ENCODE measurements around the gene RABGAP1L.

Gene RABGAP1L

DNA sequence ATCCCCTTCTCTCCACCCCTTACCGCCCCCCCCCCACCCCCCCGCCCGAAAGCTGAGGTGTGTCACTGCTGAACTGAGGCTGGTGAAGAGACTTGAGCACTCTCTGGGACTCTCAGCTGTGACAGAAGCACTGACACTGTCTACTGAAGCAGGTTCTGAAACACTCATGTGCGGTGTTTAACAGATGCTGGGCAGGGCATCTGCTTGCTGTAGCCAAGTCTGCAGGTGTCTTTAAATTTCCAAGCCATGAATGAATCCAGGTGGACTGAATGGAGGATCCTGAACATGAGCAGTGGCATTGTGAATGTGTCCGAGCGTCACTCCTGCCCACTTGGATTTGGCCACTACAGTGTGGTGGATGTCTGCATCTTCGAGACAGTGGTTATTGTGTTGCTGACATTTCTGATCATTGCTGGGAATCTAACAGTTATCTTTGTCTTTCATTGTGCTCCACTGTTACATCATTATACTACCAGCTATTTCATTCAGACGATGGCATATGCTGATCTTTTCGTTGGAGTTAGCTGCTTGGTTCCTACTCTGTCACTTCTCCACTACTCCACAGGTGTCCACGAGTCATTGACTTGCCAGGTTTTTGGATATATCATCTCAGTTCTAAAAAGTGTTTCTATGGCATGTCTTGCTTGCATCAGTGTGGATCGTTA, 288.7 kb downstream of the RABGAP1L start, which contains the start of gene GPR52:
TSS of gene GPR52 (plus strand) at position 99 of the 665 bp plus-strand sequence. CDS start at position 247, 148 bp downstream.
- Histone ChIP-seq H3K27ac (ENCODE audit: insufficient read depth, low read length, poor library complexity, severe bottlenecking) (no peak within 1 kb of the TSS), H3K36me3 (ENCODE audit: control insufficient read depth, insufficient read depth, low read length) (no peaks in the 10 kb centered on the region)

DNA sequence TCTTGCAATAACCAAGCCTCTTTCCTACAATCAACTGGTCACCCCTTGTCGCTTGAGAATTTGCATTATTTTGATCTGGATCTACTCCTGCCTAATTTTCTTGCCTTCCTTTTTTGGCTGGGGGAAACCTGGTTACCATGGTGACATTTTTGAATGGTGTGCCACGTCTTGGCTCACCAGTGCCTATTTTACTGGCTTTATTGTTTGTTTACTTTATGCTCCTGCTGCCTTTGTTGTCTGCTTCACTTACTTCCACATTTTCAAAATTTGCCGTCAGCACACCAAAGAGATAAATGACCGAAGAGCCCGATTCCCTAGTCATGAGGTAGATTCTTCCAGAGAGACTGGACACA, 289.2 kb downstream of the RABGAP1L start:
- Histone ChIP-seq H3K4me1 (ENCODE audit: control insufficient read depth, insufficient read depth, low read length, poor library complexity, severe bottlenecking) (no peaks in the 10 kb centered on the region), H3K27ac (ENCODE audit: insufficient read depth, low read length, poor library complexity, severe bottlenecking) (no peak overlapping the region), H3K9me3 (ENCODE audit: control insufficient read depth, low read length) (no peaks in the 10 kb centered on the region), H3K4me3 (ENCODE audit: insufficient read depth, low read depth, low read length, poor library complexity, severe bottlenecking) (no peak overlapping the region), H3K36me3 (ENCODE audit: control insufficient read depth, insufficient read depth, low read length) (no peaks in the 10 kb centered on the region), H3K27me3 (replicated peaks; ENCODE audit: control insufficient read depth, insufficient read depth, low read length, poor library complexity, severe bottlenecking) (no peaks in the 10 kb centered on the region)
- no peak for DNase-seq

More for the DNA sequence above, 288.7 kb downstream of the RABGAP1L start, which contains the start of gene GPR52:
- Histone ChIP-seq H3K4me3 (ENCODE audit: insufficient read depth, low read depth, low read length, poor library complexity, severe bottlenecking) (no peak within 1 kb of the TSS), H3K9me3 (ENCODE audit: control insufficient read depth, low read length) (no peaks in the 10 kb centered on the region), H3K4me1 (ENCODE audit: control insufficient read depth, insufficient read depth, low read length, poor library complexity, severe bottlenecking) (no peaks in the 10 kb centered on the region), H3K27me3 (replicated peaks; ENCODE audit: control insufficient read depth, insufficient read depth, low read length, poor library complexity, severe bottlenecking) (no peaks in the 10 kb centered on the region)
- DNase-seq = no peak

DNA sequence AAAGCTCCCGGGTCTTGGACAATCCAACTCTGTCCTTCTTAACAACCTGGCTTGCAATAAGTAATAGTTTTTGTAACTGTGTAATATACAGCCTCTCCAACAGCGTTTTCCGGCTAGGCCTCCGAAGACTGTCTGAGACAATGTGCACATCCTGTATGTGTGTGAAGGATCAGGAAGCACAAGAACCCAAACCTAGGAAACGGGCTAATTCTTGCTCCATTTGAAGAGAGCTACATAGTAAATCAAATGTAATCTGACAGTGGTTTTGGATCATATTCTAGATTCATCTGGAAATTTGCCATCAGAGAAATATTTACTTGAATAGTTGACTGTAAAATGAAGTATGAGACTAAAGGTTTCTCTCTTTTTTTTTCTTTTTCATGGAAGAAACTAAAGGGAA, 289.7 kb downstream of the RABGAP1L start:
- H3K9me3 ChIP-seq (ENCODE audit: control insufficient read depth, low read length) = no peaks in the 10 kb centered on the region
- H3K36me3 ChIP-seq (ENCODE audit: control insufficient read depth, insufficient read depth, low read length) = no peaks in the 10 kb centered on the region
- no peak overlapping the region for H3K27ac ChIP-seq (ENCODE audit: insufficient read depth, low read length, poor library complexity, severe bottlenecking)
- no peaks in the 10 kb centered on the region for H3K27me3 ChIP-seq (replicated peaks; ENCODE audit: control insufficient read depth, insufficient read depth, low read length, poor library complexity, severe bottlenecking)
- H3K4me1 ChIP-seq (ENCODE audit: control insufficient read depth, insufficient read depth, low read length, poor library complexity, severe bottlenecking) = no peaks in the 10 kb centered on the region
- DNase-seq = no peak
- no peak overlapping the region for H3K4me3 ChIP-seq (ENCODE audit: insufficient read depth, low read depth, low read length, poor library complexity, severe bottlenecking)

DNA sequence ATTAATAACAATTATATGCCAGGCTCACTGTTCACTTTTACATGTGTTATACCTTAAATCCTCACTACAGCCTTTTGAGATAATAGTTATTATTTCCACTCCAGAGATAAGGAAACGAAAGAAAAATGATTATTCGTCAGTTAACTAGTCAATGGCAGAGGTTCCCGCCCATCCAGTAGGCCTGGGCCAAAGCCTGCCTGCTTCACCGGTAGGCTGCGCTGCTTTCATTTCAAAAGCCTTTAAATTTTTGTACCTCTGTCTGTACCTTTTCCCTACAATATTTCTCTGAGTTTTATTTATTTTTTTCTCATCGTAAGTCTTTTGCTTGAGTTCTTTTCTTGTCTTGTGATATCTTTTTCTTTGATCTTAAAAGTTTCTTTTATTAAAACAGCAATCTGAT, 292.1 kb downstream of the RABGAP1L start:
- no peak overlapping the region for H3K27ac ChIP-seq (ENCODE audit: insufficient read depth, low read length, poor library complexity, severe bottlenecking)
- H3K27me3 ChIP-seq (replicated peaks; ENCODE audit: control insufficient read depth, insufficient read depth, low read length, poor library complexity, severe bottlenecking) = no peaks in the 10 kb centered on the region
- H3K4me3 ChIP-seq (ENCODE audit: insufficient read depth, low read depth, low read length, poor library complexity, severe bottlenecking) = no peak overlapping the region
- DNase-seq = no peak
- H3K4me1 ChIP-seq (ENCODE audit: control insufficient read depth, insufficient read depth, low read length, poor library complexity, severe bottlenecking) = no peaks in the 10 kb centered on the region
- no peaks in the 10 kb centered on the region for H3K36me3 ChIP-seq (ENCODE audit: control insufficient read depth, insufficient read depth, low read length)
- H3K9me3 ChIP-seq (ENCODE audit: control insufficient read depth, low read length) = no peaks in the 10 kb centered on the region

DNA sequence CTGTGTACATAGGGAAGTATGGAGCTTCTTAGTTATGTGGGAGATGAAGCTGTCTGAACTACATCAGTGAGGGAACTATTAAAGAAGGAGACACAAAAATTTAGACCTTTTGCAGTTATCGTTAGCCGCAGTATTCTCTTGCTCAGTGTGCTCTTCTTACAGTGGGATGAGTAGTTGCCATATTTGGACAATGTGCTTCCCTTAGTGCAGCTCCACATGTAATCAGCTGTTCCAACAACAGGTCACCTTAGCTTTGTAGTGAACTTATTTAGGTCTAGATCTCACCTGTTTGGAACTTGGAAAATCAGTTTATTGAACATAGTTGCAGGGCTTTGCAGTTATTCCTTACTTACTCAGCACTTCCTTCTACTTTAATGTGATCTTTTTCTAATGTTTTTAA, 306.5 kb downstream of the RABGAP1L start:
- DNase-seq = no peak
- H3K36me3 ChIP-seq (ENCODE audit: control insufficient read depth, insufficient read depth, low read length) = no peaks in the 10 kb centered on the region
- no peaks in the 10 kb centered on the region for H3K4me1 ChIP-seq (ENCODE audit: control insufficient read depth, insufficient read depth, low read length, poor library complexity, severe bottlenecking)
- no peak overlapping the region for H3K27ac ChIP-seq (ENCODE audit: insufficient read depth, low read length, poor library complexity, severe bottlenecking)
- no peaks in the 10 kb centered on the region for H3K9me3 ChIP-seq (ENCODE audit: control insufficient read depth, low read length)
- H3K27me3 ChIP-seq (replicated peaks; ENCODE audit: control insufficient read depth, insufficient read depth, low read length, poor library complexity, severe bottlenecking) = no peaks in the 10 kb centered on the region
- no peak overlapping the region for H3K4me3 ChIP-seq (ENCODE audit: insufficient read depth, low read depth, low read length, poor library complexity, severe bottlenecking)

DNA sequence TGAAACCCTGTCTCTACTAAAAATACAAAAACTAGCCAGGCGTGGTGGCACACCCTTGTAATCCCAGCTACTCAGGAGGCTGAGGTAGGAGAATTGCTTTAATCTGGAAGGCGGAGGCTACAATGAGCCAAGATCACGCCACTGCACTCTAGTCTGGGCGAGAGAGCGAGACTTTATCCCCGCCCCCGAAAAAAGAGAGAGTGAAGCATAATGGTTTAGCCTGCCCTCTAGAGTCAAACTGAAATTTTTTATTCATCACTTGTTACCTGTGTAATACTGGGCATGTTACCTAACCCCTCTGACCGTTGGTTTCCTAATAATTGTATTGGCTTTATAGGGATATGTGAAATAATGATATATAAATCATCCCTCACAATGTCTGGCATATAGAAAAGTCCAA, 307.3 kb downstream of the RABGAP1L start:
- H3K4me1 ChIP-seq (ENCODE audit: control insufficient read depth, insufficient read depth, low read length, poor library complexity, severe bottlenecking) = no peaks in the 10 kb centered on the region
- H3K27me3 ChIP-seq (replicated peaks; ENCODE audit: control insufficient read depth, insufficient read depth, low read length, poor library complexity, severe bottlenecking) = no peaks in the 10 kb centered on the region
- H3K4me3 ChIP-seq (ENCODE audit: insufficient read depth, low read depth, low read length, poor library complexity, severe bottlenecking) = no peak overlapping the region
- no peaks in the 10 kb centered on the region for H3K9me3 ChIP-seq (ENCODE audit: control insufficient read depth, low read length)
- no peak overlapping the region for H3K27ac ChIP-seq (ENCODE audit: insufficient read depth, low read length, poor library complexity, severe bottlenecking)
- no peak for DNase-seq
- no peaks in the 10 kb centered on the region for H3K36me3 ChIP-seq (ENCODE audit: control insufficient read depth, insufficient read depth, low read length)

DNA sequence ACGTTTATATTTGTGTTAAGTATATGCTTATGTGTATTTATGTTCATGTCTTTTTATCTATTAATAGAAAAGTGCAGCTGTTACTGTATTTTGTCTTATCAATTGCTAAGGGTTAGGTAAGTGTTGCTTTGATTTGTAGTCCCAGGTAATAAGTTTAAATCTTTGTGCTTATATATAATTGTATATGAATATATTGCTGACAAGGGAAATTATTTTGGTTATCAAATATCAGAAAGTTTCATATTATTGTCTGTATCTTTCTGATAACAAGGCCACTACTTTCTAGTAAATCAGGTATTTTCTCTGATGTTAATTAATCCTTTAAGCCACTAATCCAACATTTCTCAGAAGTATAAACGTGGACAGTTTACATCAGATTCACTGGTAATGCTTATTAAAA, 309.7 kb downstream of the RABGAP1L start:
- Histone ChIP-seq H3K4me3 (ENCODE audit: insufficient read depth, low read depth, low read length, poor library complexity, severe bottlenecking) (no peak overlapping the region), H3K4me1 (ENCODE audit: control insufficient read depth, insufficient read depth, low read length, poor library complexity, severe bottlenecking) (no peaks in the 10 kb centered on the region), H3K36me3 (ENCODE audit: control insufficient read depth, insufficient read depth, low read length) (no peaks in the 10 kb centered on the region), H3K27ac (ENCODE audit: insufficient read depth, low read length, poor library complexity, severe bottlenecking) (no peak overlapping the region), H3K9me3 (ENCODE audit: control insufficient read depth, low read length) (no peaks in the 10 kb centered on the region), H3K27me3 (replicated peaks; ENCODE audit: control insufficient read depth, insufficient read depth, low read length, poor library complexity, severe bottlenecking) (no peaks in the 10 kb centered on the region)
- no peak for DNase-seq

DNA sequence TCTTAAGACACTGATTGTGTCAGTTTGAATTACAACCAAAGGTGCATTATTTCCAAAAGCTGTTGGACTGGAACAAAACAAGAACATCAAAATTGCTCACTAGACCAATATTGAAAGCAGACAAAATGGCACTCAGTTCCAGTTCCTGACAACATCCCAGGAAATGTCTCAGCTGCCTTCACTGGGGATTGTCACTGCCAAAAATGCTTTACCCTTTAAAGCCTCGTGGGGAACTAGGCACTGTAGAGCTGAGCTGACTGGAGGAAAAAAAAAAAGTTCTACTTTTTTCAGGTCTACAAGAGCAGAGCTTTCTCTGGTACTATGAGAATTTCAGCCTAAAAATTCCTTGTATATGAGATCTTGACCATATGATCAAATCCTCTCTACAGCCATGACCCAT, 310.4 kb downstream of the RABGAP1L start:
- Histone ChIP-seq H3K27ac (ENCODE audit: insufficient read depth, low read length, poor library complexity, severe bottlenecking) (no peak overlapping the region), H3K4me3 (ENCODE audit: insufficient read depth, low read depth, low read length, poor library complexity, severe bottlenecking) (no peak overlapping the region), H3K36me3 (ENCODE audit: control insufficient read depth, insufficient read depth, low read length) (no peaks in the 10 kb centered on the region), H3K27me3 (replicated peaks; ENCODE audit: control insufficient read depth, insufficient read depth, low read length, poor library complexity, severe bottlenecking) (no peaks in the 10 kb centered on the region), H3K4me1 (ENCODE audit: control insufficient read depth, insufficient read depth, low read length, poor library complexity, severe bottlenecking) (no peaks in the 10 kb centered on the region), H3K9me3 (ENCODE audit: control insufficient read depth, low read length) (no peaks in the 10 kb centered on the region)
- DNase-seq = no peak

DNA sequence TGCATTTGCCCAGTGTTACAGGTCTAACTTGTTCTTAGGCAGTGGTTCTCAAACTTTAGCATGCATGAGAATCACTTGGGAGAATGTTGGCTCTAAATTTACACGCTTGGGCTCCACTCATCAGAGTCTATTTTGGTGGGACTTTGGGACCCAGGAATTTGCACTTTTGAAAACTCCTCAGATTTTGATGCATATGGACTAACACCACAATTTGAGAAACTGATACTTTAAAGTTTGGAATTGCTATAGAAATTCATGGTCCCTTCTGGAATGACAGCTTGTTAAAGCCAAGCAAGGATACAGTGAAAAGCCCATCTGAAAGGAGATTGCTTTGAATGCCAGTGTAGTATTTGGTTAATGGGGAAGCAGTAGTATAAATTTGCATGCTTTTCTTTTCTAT, 320.0 kb downstream of the RABGAP1L start:
- DNase-seq = no peak
- H3K27ac ChIP-seq (ENCODE audit: insufficient read depth, low read length, poor library complexity, severe bottlenecking) = no peak overlapping the region
- H3K9me3 ChIP-seq (ENCODE audit: control insufficient read depth, low read length) = no peaks in the 10 kb centered on the region
- H3K36me3 ChIP-seq (ENCODE audit: control insufficient read depth, insufficient read depth, low read length) = no peaks in the 10 kb centered on the region
- no peaks in the 10 kb centered on the region for H3K27me3 ChIP-seq (replicated peaks; ENCODE audit: control insufficient read depth, insufficient read depth, low read length, poor library complexity, severe bottlenecking)
- H3K4me3 ChIP-seq (ENCODE audit: insufficient read depth, low read depth, low read length, poor library complexity, severe bottlenecking) = no peak overlapping the region
- no peaks in the 10 kb centered on the region for H3K4me1 ChIP-seq (ENCODE audit: control insufficient read depth, insufficient read depth, low read length, poor library complexity, severe bottlenecking)

DNA sequence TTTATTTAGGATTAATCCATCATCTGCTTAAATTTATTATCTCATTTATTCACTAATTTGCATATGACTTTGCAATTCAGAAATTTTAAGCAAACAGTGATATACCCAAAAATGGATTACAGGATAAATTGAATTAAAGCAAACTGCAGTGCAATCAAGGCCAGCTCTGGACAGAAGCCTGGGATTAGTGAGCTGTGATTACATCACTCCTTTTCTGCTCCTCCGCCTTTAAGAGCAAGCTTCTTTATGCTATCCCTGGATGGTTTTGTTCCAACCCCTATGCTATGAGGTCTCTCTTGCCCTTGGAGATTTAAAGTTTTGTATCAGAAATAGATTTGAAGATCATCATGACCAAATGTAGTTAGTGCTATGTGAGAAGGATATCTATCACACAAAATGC, 321.0 kb downstream of the RABGAP1L start:
- H3K27ac ChIP-seq (ENCODE audit: insufficient read depth, low read length, poor library complexity, severe bottlenecking) = no peak overlapping the region
- H3K4me3 ChIP-seq (ENCODE audit: insufficient read depth, low read depth, low read length, poor library complexity, severe bottlenecking) = no peak overlapping the region
- H3K36me3 ChIP-seq (ENCODE audit: control insufficient read depth, insufficient read depth, low read length) = no peaks in the 10 kb centered on the region
- no peaks in the 10 kb centered on the region for H3K27me3 ChIP-seq (replicated peaks; ENCODE audit: control insufficient read depth, insufficient read depth, low read length, poor library complexity, severe bottlenecking)
- no peak for DNase-seq
- no peaks in the 10 kb centered on the region for H3K9me3 ChIP-seq (ENCODE audit: control insufficient read depth, low read length)
- no peaks in the 10 kb centered on the region for H3K4me1 ChIP-seq (ENCODE audit: control insufficient read depth, insufficient read depth, low read length, poor library complexity, severe bottlenecking)

Measured in effector memory CD4-positive, alpha-beta T cell (primary cell).